ENCODE results near the gene HDAC9. TPM values are rescaled to one million over a fixed set of nuclear protein-coding genes. Genes with fewer than 3 reads are reported as not detected.
"Not testable (repeated sequence)": the region's sequence is repeated elsewhere in the genome, so short reads cannot be mapped to it uniquely, and the experiment has no call there.

The HDAC9 gene
- total RNA-seq, 4 donors from 2014 or later, result 63.0 to 130 (median 107) TPM

DNA sequence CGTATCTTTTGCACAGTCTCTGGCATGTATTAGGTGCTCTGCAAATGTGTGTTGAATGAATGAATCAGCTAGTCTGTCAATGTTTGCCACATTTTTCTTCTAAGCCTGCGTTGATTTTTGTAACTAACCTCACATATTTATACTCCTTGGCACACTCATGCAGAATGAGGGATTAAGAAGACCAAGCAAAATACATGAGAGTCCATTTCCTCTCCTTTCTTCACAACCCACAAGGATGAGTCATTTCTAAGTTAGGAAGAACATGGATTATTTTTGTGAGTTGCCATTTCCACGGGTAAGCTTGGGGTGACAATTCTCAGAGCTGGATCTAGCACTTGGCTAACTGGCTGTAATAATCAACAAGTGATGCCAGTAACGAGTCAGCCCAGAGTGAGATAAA lies 463.1 kb downstream of the HDAC9 start:
- Histone ChIP-seq H3K36me3 (no peaks in the 10 kb centered on the region), H3K27me3 (no peaks in the 10 kb centered on the region), H3K4me1 (no peaks in the 10 kb centered on the region), H3K9me3 (no peaks in the 10 kb centered on the region), H3K4me3 (no peak overlapping the region), H3K27ac (replicated peaks in 1 of 4) (no peak overlapping the region)
- 87% methylated on average over 4 of the region's 4 CpGs for WGBS
- no peak for DNase-seq (ENCODE audit: extremely low spot score)
- TF ChIP-seq EP300 (IDR thresholded peaks at IDR 0.05) (no peak), POLR2A (IDR thresholded peaks at IDR 0.05; ENCODE audit: low read depth) (no peak), POLR2AphosphoS5 (IDR thresholded peaks at IDR 0.05) (no peak)
- TF ChIP-seq, protein P1, sequence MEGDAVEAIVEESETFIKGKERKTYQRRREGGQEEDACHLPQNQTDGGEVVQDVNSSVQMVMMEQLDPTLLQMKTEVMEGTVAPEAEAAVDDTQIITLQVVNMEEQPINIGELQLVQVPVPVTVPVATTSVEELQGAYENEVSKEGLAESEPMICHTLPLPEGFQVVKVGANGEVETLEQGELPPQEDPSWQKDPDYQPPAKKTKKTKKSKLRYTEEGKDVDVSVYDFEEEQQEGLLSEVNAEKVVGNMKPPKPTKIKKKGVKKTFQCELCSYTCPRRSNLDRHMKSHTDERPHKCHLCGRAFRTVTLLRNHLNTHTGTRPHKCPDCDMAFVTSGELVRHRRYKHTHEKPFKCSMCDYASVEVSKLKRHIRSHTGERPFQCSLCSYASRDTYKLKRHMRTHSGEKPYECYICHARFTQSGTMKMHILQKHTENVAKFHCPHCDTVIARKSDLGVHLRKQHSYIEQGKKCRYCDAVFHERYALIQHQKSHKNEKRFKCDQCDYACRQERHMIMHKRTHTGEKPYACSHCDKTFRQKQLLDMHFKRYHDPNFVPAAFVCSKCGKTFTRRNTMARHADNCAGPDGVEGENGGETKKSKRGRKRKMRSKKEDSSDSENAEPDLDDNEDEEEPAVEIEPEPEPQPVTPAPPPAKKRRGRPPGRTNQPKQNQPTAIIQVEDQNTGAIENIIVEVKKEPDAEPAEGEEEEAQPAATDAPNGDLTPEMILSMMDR (IDR thresholded peaks at IDR 0.05), result no peak
- intact Hi-C loops (cut with DNase I), result no loop called here

DNA sequence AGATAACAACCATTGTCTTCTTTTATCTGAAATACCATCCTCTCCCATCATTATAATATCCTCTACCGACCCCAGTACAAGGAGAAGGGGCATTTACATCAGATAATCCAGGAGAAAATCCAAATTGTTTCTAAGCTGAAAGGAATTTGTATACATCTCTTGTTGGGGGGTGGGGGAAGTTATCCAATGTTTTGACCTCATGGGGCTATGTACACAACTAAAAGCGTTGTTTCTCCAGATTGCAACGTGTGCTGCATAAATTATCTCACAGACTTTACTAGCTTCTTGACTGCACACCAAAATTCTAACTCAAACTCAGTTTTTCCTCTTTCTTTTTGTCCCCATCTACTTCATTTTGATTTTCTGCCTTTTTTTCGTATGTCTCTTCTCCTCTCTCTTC lies 465.2 kb downstream of the HDAC9 start:
- no peaks in the 10 kb centered on the region for H3K36me3 ChIP-seq
- no peak overlapping the region for H3K4me3 ChIP-seq
- H3K27ac ChIP-seq (replicated peaks in 1 of 4), result no peak overlapping the region
- TF ChIP-seq POLR2AphosphoS5 (IDR thresholded peaks at IDR 0.05), result no peak
- TF ChIP-seq POLR2A (IDR thresholded peaks at IDR 0.05; ENCODE audit: low read depth), result no peak
- TF ChIP-seq, protein P1 (IDR thresholded peaks at IDR 0.05), result no peak
- no peak for TF ChIP-seq EP300 (IDR thresholded peaks at IDR 0.05)
- intact Hi-C loops (cut with DNase I), result no loop called here
- H3K27me3 ChIP-seq, result no peaks in the 10 kb centered on the region
- no peaks in the 10 kb centered on the region for H3K9me3 ChIP-seq
- 71% methylated on average over 4 of the region's 4 CpGs for WGBS
- DNase-seq (ENCODE audit: extremely low spot score), result no peak
- H3K4me1 ChIP-seq, result no peaks in the 10 kb centered on the region

DNA sequence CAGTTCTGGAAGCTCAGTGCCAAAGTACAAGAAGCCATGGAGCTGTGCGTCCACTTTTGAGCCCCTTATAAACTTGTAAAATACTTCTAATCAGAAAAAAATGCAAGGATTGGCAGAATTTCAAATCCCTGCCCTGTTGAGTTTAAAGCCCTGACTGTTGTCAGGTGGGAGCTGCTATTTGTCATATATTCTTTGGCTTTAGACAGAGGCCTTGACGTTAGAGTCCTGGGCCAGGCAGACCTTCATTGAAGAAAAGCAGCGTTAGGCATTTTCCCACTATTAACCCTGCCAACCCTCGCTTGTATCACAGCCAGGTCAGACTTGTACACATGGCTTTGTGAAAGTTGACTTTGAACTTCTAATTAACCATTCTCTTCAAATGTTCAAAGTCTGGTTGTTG lies 466.5 kb downstream of the HDAC9 start:
- intact Hi-C loops (cut with DNase I), result no loop called here
- WGBS, result 52% methylated on average over 4 of the region's 4 CpGs
- H3K27ac ChIP-seq (replicated peaks in 1 of 4), result no peak overlapping the region
- no peak for DNase-seq (ENCODE audit: extremely low spot score)
- no peaks in the 10 kb centered on the region for H3K9me3 ChIP-seq
- no peak for TF ChIP-seq EP300 (IDR thresholded peaks at IDR 0.05)
- no peak overlapping the region for H3K4me3 ChIP-seq
- no peaks in the 10 kb centered on the region for H3K27me3 ChIP-seq
- no peaks in the 10 kb centered on the region for H3K4me1 ChIP-seq
- H3K36me3 ChIP-seq, result no peaks in the 10 kb centered on the region

DNA sequence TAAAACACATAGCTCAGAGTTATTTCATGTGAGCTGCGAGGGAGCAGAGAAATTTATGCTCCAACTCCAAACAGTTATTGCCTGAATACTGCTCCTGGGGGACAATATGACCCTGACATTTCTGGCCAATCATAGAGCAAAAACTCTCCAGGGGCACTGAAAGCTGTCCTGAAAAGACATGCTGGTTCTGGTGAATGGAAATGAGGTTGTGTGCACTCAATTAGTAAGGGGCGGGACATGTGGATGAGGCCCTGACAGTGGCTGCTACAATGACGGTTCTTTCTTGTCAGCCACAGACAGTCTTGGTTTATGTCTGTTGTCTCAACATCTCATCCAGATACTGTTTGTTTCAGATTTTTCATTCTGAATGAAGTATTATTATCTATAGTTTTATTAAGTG lies 470.1 kb downstream of the HDAC9 start:
- intact Hi-C loops (cut with DNase I), result no loop called here
- no peaks in the 10 kb centered on the region for H3K9me3 ChIP-seq
- H3K4me1 ChIP-seq, result no peaks in the 10 kb centered on the region
- H3K4me3 ChIP-seq, result no peak overlapping the region
- no peak overlapping the region for H3K27ac ChIP-seq (replicated peaks in 1 of 4)
- no peak for DNase-seq (ENCODE audit: extremely low spot score)
- 83% methylated on average over 3 of the region's 3 CpGs for WGBS
- H3K27me3 ChIP-seq, result no peaks in the 10 kb centered on the region
- TF ChIP-seq EP300 (IDR thresholded peaks at IDR 0.05) (no peak), POLR2AphosphoS5 (IDR thresholded peaks at IDR 0.05) (no peak), POLR2A (IDR thresholded peaks at IDR 0.05; ENCODE audit: low read depth) (no peak)
- TF ChIP-seq, protein P1 (IDR thresholded peaks at IDR 0.05), result no peak
- no peaks in the 10 kb centered on the region for H3K36me3 ChIP-seq

DNA sequence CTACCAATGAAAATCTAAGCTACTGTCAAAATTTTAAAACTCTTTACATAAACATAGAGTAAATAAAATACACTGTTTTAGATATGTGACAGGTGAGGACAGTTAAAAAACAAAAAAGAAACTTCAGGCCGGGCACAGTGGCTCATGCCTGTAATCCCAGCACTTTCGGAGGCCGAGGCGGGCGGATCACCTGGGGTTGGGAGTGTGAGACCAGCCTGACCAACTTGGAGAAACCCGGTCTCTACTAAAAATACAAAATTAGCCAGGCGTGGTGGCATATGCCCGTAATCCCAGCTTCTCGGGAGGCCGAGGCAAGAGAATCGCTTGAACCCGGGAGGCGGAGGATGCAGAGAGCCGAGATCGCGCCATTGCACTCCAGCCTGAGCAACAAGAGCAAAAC lies 472.2 kb downstream of the HDAC9 start:
- H3K27ac ChIP-seq (replicated peaks in 1 of 4); DNase-seq (ENCODE audit: extremely low spot score); intact Hi-C loops (cut with DNase I); H3K27me3 ChIP-seq; H3K9me3 ChIP-seq; H3K36me3 ChIP-seq; H3K4me1 ChIP-seq; H3K4me3 ChIP-seq: not testable (repeated sequence)
- WGBS, result 95% methylated on average over 16 of the region's 16 CpGs

DNA sequence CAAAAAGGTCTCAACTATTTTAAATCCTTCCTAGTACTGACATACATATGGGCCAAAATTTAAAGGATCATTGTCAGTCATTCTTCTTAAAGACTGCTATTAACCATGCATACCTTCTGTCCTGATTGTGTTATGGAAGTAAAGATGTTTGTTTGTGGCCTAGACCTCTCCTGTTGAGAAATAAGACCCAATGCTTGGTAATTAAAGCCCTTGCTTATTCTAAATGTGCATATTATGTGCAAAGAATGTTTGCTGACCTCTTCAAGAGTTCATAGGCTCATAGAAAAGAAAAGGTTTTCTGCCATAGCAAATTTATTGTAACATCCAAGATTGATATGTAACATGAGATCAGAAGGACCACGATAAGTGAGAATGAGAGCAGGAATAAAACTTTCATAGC lies 476.3 kb downstream of the HDAC9 start:
- Histone ChIP-seq H3K4me1 (peaks cover 0 to 3% (median 3%) of the 10 kb centered on the region in 4 donors), H3K4me3 (no peak overlapping the region), H3K27ac (replicated peaks in 1 of 4) (no peak overlapping the region), H3K9me3 (no peaks in the 10 kb centered on the region), H3K27me3 (no peaks in the 10 kb centered on the region), H3K36me3 (no peaks in the 10 kb centered on the region)
- DNase-seq (ENCODE audit: extremely low spot score), result no peak
- TF ChIP-seq, protein P1 (IDR thresholded peaks at IDR 0.05), result no peak
- TF ChIP-seq POLR2A (IDR thresholded peaks at IDR 0.05; ENCODE audit: low read depth) (no peak), POLR2AphosphoS5 (IDR thresholded peaks at IDR 0.05) (no peak), EP300 (IDR thresholded peaks at IDR 0.05) (no peak)
- WGBS, result 100% methylated on average over 1 of the region's 1 CpG
- intact Hi-C loops (cut with DNase I), result no loop called here
